ENCODE results near the gene TREML2. TPM values are rescaled to one million over a fixed set of nuclear protein-coding genes. Genes with fewer than 3 reads are reported as not detected.

TREML2 gene
- total and polyA plus RNA-seq, 9 of the 15 experiments (the other 6 are each of a cell fraction or from before 2014, with no cell fraction given): 0.20 to 2.9 (median 1.4) TPM

DNA sequence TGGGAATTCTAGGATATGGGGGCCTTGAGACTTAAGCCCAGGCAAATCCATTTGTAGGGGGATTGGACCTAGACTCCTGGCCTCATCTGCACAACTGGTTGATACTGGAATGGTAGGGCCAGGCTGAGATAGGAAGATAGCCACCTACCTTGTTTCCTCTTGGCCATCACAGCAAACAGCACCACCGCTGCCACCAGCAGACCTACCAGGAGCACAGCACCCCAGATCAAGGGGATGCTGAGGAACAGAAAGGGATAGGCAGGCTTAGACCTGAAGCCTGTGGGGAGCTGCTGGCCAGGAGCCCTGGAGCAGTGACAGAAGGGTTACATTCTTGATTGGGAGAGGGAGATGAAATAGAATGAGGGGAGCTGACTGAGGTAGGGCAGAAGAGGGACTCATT lies 50.3 kb downstream of the TREML2 start (continued):
- TF ChIP-seq ZBTB7A (IDR thresholded peaks at IDR 0.05; ENCODE audit: borderline replicate concordance, control insufficient read depth, low read depth, low read length) (no peak), SP2 (IDR thresholded peaks at IDR 0.05; ENCODE audit: extremely low read depth, low read depth, low read length, poor library complexity, severe bottlenecking) (no peak)

DNA sequence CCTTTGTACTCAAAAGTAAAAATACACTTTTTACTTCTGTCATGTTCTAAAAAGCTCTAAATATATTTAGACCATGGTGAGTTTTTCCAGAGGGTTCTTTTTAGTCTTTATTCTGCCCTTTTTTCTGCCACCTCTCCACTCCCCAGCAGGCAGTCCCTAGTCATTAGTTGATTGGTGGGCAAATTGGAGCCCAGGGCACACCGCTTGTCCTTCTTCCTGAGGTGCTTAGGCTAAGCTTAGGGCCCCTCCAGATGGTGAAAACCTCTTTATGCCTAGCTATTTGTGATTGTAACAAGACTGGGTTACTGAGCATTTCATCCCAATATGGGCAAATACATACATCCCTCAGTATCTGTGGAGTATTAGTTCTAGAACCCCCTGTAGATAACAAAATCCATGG lies 53.0 kb downstream of the TREML2 start:
- H3K36me3 ChIP-seq (ENCODE audit: control insufficient read depth, insufficient read depth, low read length): no peaks in the 10 kb centered on the region
- no peak overlapping the region for H2AFZ ChIP-seq (ENCODE audit: low read depth, low read length)
- intact Hi-C loops (cut with micrococcal nuclease): no loop called here
- H3K9me1 ChIP-seq (ENCODE audit: control insufficient read depth, insufficient read depth, low read length): no peaks in the 10 kb centered on the region
- H3K4me2 ChIP-seq (ENCODE audit: insufficient read depth, low read length): no peak overlapping the region
- H3K9ac ChIP-seq (ENCODE audit: insufficient read depth in 1 of 2, low read depth in 2 of 2, low read length in 2 of 2): no peak overlapping the region
- BruUV-seq (replicated peaks): no TSS peak
- FAIRE-seq (no peak), ATAC-seq (no peak), DNase-seq (ENCODE audit: extremely low read depth in 1 of 4, low spot score in 3 of 4) (no peak)
- no peak overlapping the region for H3K27ac ChIP-seq (ENCODE audit: extremely low read depth, low read depth, low read length)
- H3K79me2 ChIP-seq (ENCODE audit: control insufficient read depth, insufficient read depth, low read length): no peaks in the 10 kb centered on the region
- H4K20me1 ChIP-seq (replicated peaks; ENCODE audit: control insufficient read depth, insufficient read depth, low read length): peaks cover 4% of the 10 kb centered on the region; the same call in 1 of the 2 replicates
- in situ Hi-C loops (cut with MboI): no loop called here
- no peak overlapping the region for H3K4me3 ChIP-seq
- WGBS (ENCODE audit: insufficient coverage, low coverage, missing lambda C conversion rate): 0% methylated on average over 1 of the region's 1 CpG
- peaks cover 0 to 28% of the 10 kb centered on the region in 2 experiments; a peak in 3 of 5 replicates for H3K27me3 ChIP-seq (ENCODE audit: control insufficient read depth in 2 of 2, insufficient read depth in 2 of 2, low read length in 2 of 2)
- ChIA-PET CTCF (ENCODE audit: low intra/inter-chr PET ratio) (no interaction called here), POLR2A (no interaction called here)
- H3K4me1 ChIP-seq (replicated peaks in 1 of 2; ENCODE audit: control insufficient read depth in 2 of 2, insufficient read depth in 2 of 2, low read length in 2 of 2): no peaks in the 10 kb centered on the region
- TF ChIP-seq BDP1 (IDR thresholded peaks at IDR 0.05; ENCODE audit: insufficient read depth, insufficient read length) (no peak), GATAD2B (IDR thresholded peaks at IDR 0.05; ENCODE audit: borderline replicate concordance) (no peak)
- H3K9me3 ChIP-seq (replicated peaks; ENCODE audit: control insufficient read depth, insufficient read depth, low read depth, low read length): no peaks in the 10 kb centered on the region

Small RNA genes lying within 50 kb of the gene (small RNA-seq; reads per million reads assigned to genes)
- gene AL391903.2 (not detected), gene RNA5SP207 (0.84 reads per million, percentile 51 among the genes with 10 or more reads in this experiment)

Other genes with a start within 250 kb of the TREML2 start
Only the 7 nearest of the 10 such genes appear.
- gene OARD1, start 128.8 kb downstream of the TREML2 start, total RNA-seq (2014; rRNA removed): 32.7 and 49.3 TPM in 2 replicates
- 61.1 and 63.2 TPM in 2 replicates for gene OARD1, start 128.8 kb downstream of the TREML2 start, total RNA-seq (2014; rRNA removed; fragmentation: Illumina TruSeq; extraction: Trizol)
- 56.2 and 60.8 TPM in 2 replicates for gene OARD1, start 128.8 kb downstream of the TREML2 start, total RNA-seq (2015; rRNA removed; fragmentation: Illumina TruSeq; extraction: Trizol)
- 43.4 and 47.1 TPM in 2 replicates for gene OARD1, start 128.8 kb downstream of the TREML2 start, total RNA-seq (2021)
- 38.4 and 45.7 TPM in 2 replicates for gene OARD1, start 128.8 kb downstream of the TREML2 start, polyA plus RNA-seq (2011; rRNA removed)
- gene OARD1, start 128.8 kb downstream of the TREML2 start, polyA plus RNA-seq (2014; fragmentation: Illumina TruSeq; extraction: Trizol): 63.2 and 65.8 TPM in 2 replicates
- gene OARD1, start 128.8 kb downstream of the TREML2 start, polyA plus RNA-seq (2014; fragmentation: Nextera tagmentation; extraction: Ambion mirVana): 10 to 100 TPM; 79.6 to 88.3 TPM
- gene OARD1, start 128.8 kb downstream of the TREML2 start, polyA plus RNA-seq (2014; rRNA removed): 70.3 and 71.6 TPM in 2 replicates
- gene NFYA, start 128.2 kb downstream of the TREML2 start, total RNA-seq (2014; rRNA removed): 18.6 and 23.8 TPM in 2 replicates
- 19.2 and 20.4 TPM in 2 replicates for gene NFYA, start 128.2 kb downstream of the TREML2 start, total RNA-seq (2014; rRNA removed; fragmentation: Illumina TruSeq; extraction: Trizol)
- 24.4 and 26.6 TPM in 2 replicates for gene NFYA, start 128.2 kb downstream of the TREML2 start, total RNA-seq (2015; rRNA removed; fragmentation: Illumina TruSeq; extraction: Trizol)
- gene NFYA, start 128.2 kb downstream of the TREML2 start, total RNA-seq (2021): 24.3 and 27.4 TPM in 2 replicates
- 21.8 and 25.1 TPM in 2 replicates for gene NFYA, start 128.2 kb downstream of the TREML2 start, polyA plus RNA-seq (2011; rRNA removed)
- gene NFYA, start 128.2 kb downstream of the TREML2 start, polyA plus RNA-seq (2014; fragmentation: Illumina TruSeq; extraction: Trizol): 31.2 and 37.1 TPM in 2 replicates
- gene NFYA, start 128.2 kb downstream of the TREML2 start, polyA plus RNA-seq (2014; fragmentation: Nextera tagmentation; extraction: Ambion mirVana): 10 to 100 TPM in 1 of 2 experiments, 1 to 10 TPM in 1; 7.3 to 10.1 TPM
- gene NFYA, start 128.2 kb downstream of the TREML2 start, polyA plus RNA-seq (2014; rRNA removed): 21.9 and 22.7 TPM in 2 replicates
- not detected in 2 replicates for gene TREML1, start 46.8 kb downstream of the TREML2 start, total RNA-seq (2014; rRNA removed)
- gene TREML1, start 46.8 kb downstream of the TREML2 start, total RNA-seq (2014; rRNA removed; fragmentation: Illumina TruSeq; extraction: Trizol): not detected in 2 replicates
- not detected in 2 replicates for gene TREML1, start 46.8 kb downstream of the TREML2 start, total RNA-seq (2015; rRNA removed; fragmentation: Illumina TruSeq; extraction: Trizol)
- gene TREML1, start 46.8 kb downstream of the TREML2 start, total RNA-seq (2021): not detected in 2 replicates
- gene TREML1, start 46.8 kb downstream of the TREML2 start, polyA plus RNA-seq (2011; rRNA removed): not detected in 2 replicates
- not detected in 2 replicates for gene TREML1, start 46.8 kb downstream of the TREML2 start, polyA plus RNA-seq (2014; fragmentation: Illumina TruSeq; extraction: Trizol)
- gene TREML1, start 46.8 kb downstream of the TREML2 start, polyA plus RNA-seq (2014; fragmentation: Nextera tagmentation; extraction: Ambion mirVana): not detected
- gene TREML1, start 46.8 kb downstream of the TREML2 start, polyA plus RNA-seq (2014; rRNA removed): not detected in 2 replicates
- gene TREM2, start 38.0 kb downstream of the TREML2 start, total RNA-seq (2014; rRNA removed): not detected in 2 replicates
- not detected in 2 replicates for gene TREM2, start 38.0 kb downstream of the TREML2 start, total RNA-seq (2014; rRNA removed; fragmentation: Illumina TruSeq; extraction: Trizol)
- not detected in 2 replicates for gene TREM2, start 38.0 kb downstream of the TREML2 start, total RNA-seq (2015; rRNA removed; fragmentation: Illumina TruSeq; extraction: Trizol)
- not detected in 2 replicates for gene TREM2, start 38.0 kb downstream of the TREML2 start, total RNA-seq (2021)
- gene TREM2, start 38.0 kb downstream of the TREML2 start, polyA plus RNA-seq (2011; rRNA removed): not detected in 2 replicates
- gene TREM2, start 38.0 kb downstream of the TREML2 start, polyA plus RNA-seq (2014; fragmentation: Illumina TruSeq; extraction: Trizol): not detected in 2 replicates
- gene TREM2, start 38.0 kb downstream of the TREML2 start, polyA plus RNA-seq (2014; fragmentation: Nextera tagmentation; extraction: Ambion mirVana): not detected
- not detected in 2 replicates for gene TREM2, start 38.0 kb downstream of the TREML2 start, polyA plus RNA-seq (2014; rRNA removed)
- gene TREML4, start 27.2 kb upstream of the TREML2 start, total RNA-seq (2014; rRNA removed): not detected in 2 replicates
- not detected in 2 replicates for gene TREML4, start 27.2 kb upstream of the TREML2 start, total RNA-seq (2014; rRNA removed; fragmentation: Illumina TruSeq; extraction: Trizol)
- gene TREML4, start 27.2 kb upstream of the TREML2 start, total RNA-seq (2015; rRNA removed; fragmentation: Illumina TruSeq; extraction: Trizol): not detected in 2 replicates
- not detected in 2 replicates for gene TREML4, start 27.2 kb upstream of the TREML2 start, total RNA-seq (2021)
- gene TREML4, start 27.2 kb upstream of the TREML2 start, polyA plus RNA-seq (2011; rRNA removed): not detected in 2 replicates
- gene TREML4, start 27.2 kb upstream of the TREML2 start, polyA plus RNA-seq (2014; fragmentation: Illumina TruSeq; extraction: Trizol): not detected in 2 replicates
- gene TREML4, start 27.2 kb upstream of the TREML2 start, polyA plus RNA-seq (2014; fragmentation: Nextera tagmentation; extraction: Ambion mirVana): not detected
- gene TREML4, start 27.2 kb upstream of the TREML2 start, polyA plus RNA-seq (2014; rRNA removed): not detected in 2 replicates
- not detected in 2 replicates for gene TREM1, start 85.5 kb upstream of the TREML2 start, total RNA-seq (2014; rRNA removed)
- gene TREM1, start 85.5 kb upstream of the TREML2 start, total RNA-seq (2014; rRNA removed; fragmentation: Illumina TruSeq; extraction: Trizol): not detected in 2 replicates
- not detected in 2 replicates for gene TREM1, start 85.5 kb upstream of the TREML2 start, total RNA-seq (2015; rRNA removed; fragmentation: Illumina TruSeq; extraction: Trizol)
- gene TREM1, start 85.5 kb upstream of the TREML2 start, total RNA-seq (2021): not detected in 2 replicates
- not detected in 2 replicates for gene TREM1, start 85.5 kb upstream of the TREML2 start, polyA plus RNA-seq (2011; rRNA removed)
- gene TREM1, start 85.5 kb upstream of the TREML2 start, polyA plus RNA-seq (2014; fragmentation: Illumina TruSeq; extraction: Trizol): not detected in 2 replicates
- not detected for gene TREM1, start 85.5 kb upstream of the TREML2 start, polyA plus RNA-seq (2014; fragmentation: Nextera tagmentation; extraction: Ambion mirVana)
- gene TREM1, start 85.5 kb upstream of the TREML2 start, polyA plus RNA-seq (2014; rRNA removed): not detected in 2 replicates
- not detected in 2 replicates for gene NCR2, start 134.5 kb upstream of the TREML2 start, total RNA-seq (2014; rRNA removed)
- gene NCR2, start 134.5 kb upstream of the TREML2 start, total RNA-seq (2014; rRNA removed; fragmentation: Illumina TruSeq; extraction: Trizol): not detected in 2 replicates
- gene NCR2, start 134.5 kb upstream of the TREML2 start, total RNA-seq (2015; rRNA removed; fragmentation: Illumina TruSeq; extraction: Trizol): not detected in 2 replicates
- not detected in 2 replicates for gene NCR2, start 134.5 kb upstream of the TREML2 start, total RNA-seq (2021)
- not detected in 2 replicates for gene NCR2, start 134.5 kb upstream of the TREML2 start, polyA plus RNA-seq (2011; rRNA removed)
- gene NCR2, start 134.5 kb upstream of the TREML2 start, polyA plus RNA-seq (2014; fragmentation: Illumina TruSeq; extraction: Trizol): not detected in 2 replicates
- not detected for gene NCR2, start 134.5 kb upstream of the TREML2 start, polyA plus RNA-seq (2014; fragmentation: Nextera tagmentation; extraction: Ambion mirVana)
- not detected in 2 replicates for gene NCR2, start 134.5 kb upstream of the TREML2 start, polyA plus RNA-seq (2014; rRNA removed)

Measured in K562 (cell line).